ENCODE results near the gene SARDH.

Gene SARDH

GRCh38 chr9:133645021-133645765, 93.0 kb downstream of the SARDH start:
- no peaks in the 10 kb centered on the region for H3K4me1 ChIP-seq (ENCODE audit: control insufficient read depth in 2 of 2, insufficient read depth in 2 of 2, low read length in 2 of 2)
- peaks cover 2 to 4% of the 10 kb centered on the region in 2 donors for H3K27me3 ChIP-seq (ENCODE audit: control insufficient read depth in 2 of 2, insufficient read depth in 2 of 2, low read length in 2 of 2)
- H3K36me3 ChIP-seq (ENCODE audit: control insufficient read depth in 2 of 2, insufficient read depth in 2 of 2, low read length in 2 of 2): no peaks in the 10 kb centered on the region
- no peak overlapping the region for H3K4me3 ChIP-seq (ENCODE audit: low read length in 2 of 2)
- H3K9me3 ChIP-seq (ENCODE audit: control insufficient read depth in 2 of 2, low read length in 2 of 2): no peaks in the 10 kb centered on the region
- H3K9ac ChIP-seq (ENCODE audit: low read depth in 1 of 2, low read length in 2 of 2): no peak overlapping the region
- H3K27ac ChIP-seq (ENCODE audit: low read depth in 2 of 2, low read length in 2 of 2): no peak overlapping the region

GRCh38 chr9:133643978-133644760, 94.0 kb downstream of the SARDH start:
- Histone ChIP-seq H3K36me3 (ENCODE audit: control insufficient read depth in 2 of 2, insufficient read depth in 2 of 2, low read length in 2 of 2) (no peaks in the 10 kb centered on the region), H3K4me1 (ENCODE audit: control insufficient read depth in 2 of 2, insufficient read depth in 2 of 2, low read length in 2 of 2) (no peaks in the 10 kb centered on the region), H3K27ac (ENCODE audit: low read depth in 2 of 2, low read length in 2 of 2) (no peak overlapping the region), H3K9me3 (ENCODE audit: control insufficient read depth in 2 of 2, low read length in 2 of 2) (no peaks in the 10 kb centered on the region), H3K27me3 (ENCODE audit: control insufficient read depth in 2 of 2, insufficient read depth in 2 of 2, low read length in 2 of 2) (peaks cover 2 to 3% of the 10 kb centered on the region in 2 donors), H3K4me3 (ENCODE audit: low read length in 2 of 2) (no peak overlapping the region), H3K9ac (ENCODE audit: low read depth in 1 of 2, low read length in 2 of 2) (no peak overlapping the region)

- H3K9me3 ChIP-seq (ENCODE audit: control insufficient read depth in 2 of 2, low read length in 2 of 2): no peaks in the 10 kb centered on the region
- H3K36me3 ChIP-seq (ENCODE audit: control insufficient read depth in 2 of 2, insufficient read depth in 2 of 2, low read length in 2 of 2): no peaks in the 10 kb centered on the region
- H3K27ac ChIP-seq (ENCODE audit: low read depth in 2 of 2, low read length in 2 of 2): no peak overlapping the region
- no peak overlapping the region for H3K4me3 ChIP-seq (ENCODE audit: low read length in 2 of 2)
- no peak overlapping the region for H3K9ac ChIP-seq (ENCODE audit: low read depth in 1 of 2, low read length in 2 of 2)
- H3K4me1 ChIP-seq (ENCODE audit: control insufficient read depth in 2 of 2, insufficient read depth in 2 of 2, low read length in 2 of 2): no peaks in the 10 kb centered on the region
- H3K27me3 ChIP-seq (ENCODE audit: control insufficient read depth in 2 of 2, insufficient read depth in 2 of 2, low read length in 2 of 2): peaks cover 0 to 2% of the 10 kb centered on the region in 2 donors
These were observed 94.8 kb downstream of the SARDH start for GRCh38 chr9:133643362-133643755.

- Histone ChIP-seq H3K27me3 (ENCODE audit: control insufficient read depth in 2 of 2, insufficient read depth in 2 of 2, low read length in 2 of 2) (peaks cover 0 to 2% of the 10 kb centered on the region in 2 donors), H3K9ac (ENCODE audit: low read depth in 1 of 2, low read length in 2 of 2) (no peak overlapping the region), H3K27ac (ENCODE audit: low read depth in 2 of 2, low read length in 2 of 2) (no peak overlapping the region), H3K36me3 (ENCODE audit: control insufficient read depth in 2 of 2, insufficient read depth in 2 of 2, low read length in 2 of 2) (no peaks in the 10 kb centered on the region), H3K4me1 (ENCODE audit: control insufficient read depth in 2 of 2, insufficient read depth in 2 of 2, low read length in 2 of 2) (no peaks in the 10 kb centered on the region), H3K9me3 (ENCODE audit: control insufficient read depth in 2 of 2, low read length in 2 of 2) (no peaks in the 10 kb centered on the region), H3K4me3 (ENCODE audit: low read length in 2 of 2) (no peak overlapping the region)
These were observed 95.3 kb downstream of the SARDH start for GRCh38 chr9:133642708-133643361.

GRCh38 chr9:133641861-133642595, 96.1 kb downstream of the SARDH start:
- Histone ChIP-seq H3K27ac (ENCODE audit: low read depth in 2 of 2, low read length in 2 of 2) (no peak overlapping the region), H3K9me3 (ENCODE audit: control insufficient read depth in 2 of 2, low read length in 2 of 2) (no peaks in the 10 kb centered on the region), H3K27me3 (ENCODE audit: control insufficient read depth in 2 of 2, insufficient read depth in 2 of 2, low read length in 2 of 2) (no peaks in the 10 kb centered on the region), H3K36me3 (ENCODE audit: control insufficient read depth in 2 of 2, insufficient read depth in 2 of 2, low read length in 2 of 2) (no peaks in the 10 kb centered on the region), H3K4me3 (ENCODE audit: low read length in 2 of 2) (no peak overlapping the region), H3K9ac (ENCODE audit: low read depth in 1 of 2, low read length in 2 of 2) (no peak overlapping the region), H3K4me1 (ENCODE audit: control insufficient read depth in 2 of 2, insufficient read depth in 2 of 2, low read length in 2 of 2) (no peaks in the 10 kb centered on the region)

- Histone ChIP-seq H3K27me3 (ENCODE audit: control insufficient read depth in 2 of 2, insufficient read depth in 2 of 2, low read length in 2 of 2) (no peaks in the 10 kb centered on the region), H3K4me1 (ENCODE audit: control insufficient read depth in 2 of 2, insufficient read depth in 2 of 2, low read length in 2 of 2) (no peaks in the 10 kb centered on the region), H3K9me3 (ENCODE audit: control insufficient read depth in 2 of 2, low read length in 2 of 2) (no peaks in the 10 kb centered on the region), H3K9ac (ENCODE audit: low read depth in 1 of 2, low read length in 2 of 2) (no peak overlapping the region), H3K4me3 (ENCODE audit: low read length in 2 of 2) (no peak overlapping the region), H3K27ac (ENCODE audit: low read depth in 2 of 2, low read length in 2 of 2) (no peak overlapping the region), H3K36me3 (ENCODE audit: control insufficient read depth in 2 of 2, insufficient read depth in 2 of 2, low read length in 2 of 2) (no peaks in the 10 kb centered on the region)
These were observed 96.8 kb downstream of the SARDH start for GRCh38 chr9:133641396-133641655.

GRCh38 chr9:133640580-133641395, 97.4 kb downstream of the SARDH start:
- Histone ChIP-seq H3K9ac (ENCODE audit: low read depth in 1 of 2, low read length in 2 of 2) (no peak overlapping the region), H3K36me3 (ENCODE audit: control insufficient read depth in 2 of 2, insufficient read depth in 2 of 2, low read length in 2 of 2) (no peaks in the 10 kb centered on the region), H3K4me3 (ENCODE audit: low read length in 2 of 2) (no peak overlapping the region), H3K9me3 (ENCODE audit: control insufficient read depth in 2 of 2, low read length in 2 of 2) (no peaks in the 10 kb centered on the region), H3K4me1 (ENCODE audit: control insufficient read depth in 2 of 2, insufficient read depth in 2 of 2, low read length in 2 of 2) (no peaks in the 10 kb centered on the region), H3K27ac (ENCODE audit: low read depth in 2 of 2, low read length in 2 of 2) (no peak overlapping the region), H3K27me3 (ENCODE audit: control insufficient read depth in 2 of 2, insufficient read depth in 2 of 2, low read length in 2 of 2) (no peaks in the 10 kb centered on the region)

GRCh38 chr9:133640160-133640559, 98.0 kb downstream of the SARDH start:
- Histone ChIP-seq H3K9ac (ENCODE audit: low read depth in 1 of 2, low read length in 2 of 2) (no peak overlapping the region), H3K36me3 (ENCODE audit: control insufficient read depth in 2 of 2, insufficient read depth in 2 of 2, low read length in 2 of 2) (no peaks in the 10 kb centered on the region), H3K27me3 (ENCODE audit: control insufficient read depth in 2 of 2, insufficient read depth in 2 of 2, low read length in 2 of 2) (no peaks in the 10 kb centered on the region), H3K9me3 (ENCODE audit: control insufficient read depth in 2 of 2, low read length in 2 of 2) (no peaks in the 10 kb centered on the region), H3K4me1 (ENCODE audit: control insufficient read depth in 2 of 2, insufficient read depth in 2 of 2, low read length in 2 of 2) (no peaks in the 10 kb centered on the region), H3K27ac (ENCODE audit: low read depth in 2 of 2, low read length in 2 of 2) (no peak overlapping the region), H3K4me3 (ENCODE audit: low read length in 2 of 2) (no peak overlapping the region)

GRCh38 chr9:133639613-133640012, 98.5 kb downstream of the SARDH start:
- Histone ChIP-seq H3K9me3 (ENCODE audit: control insufficient read depth in 2 of 2, low read length in 2 of 2) (no peaks in the 10 kb centered on the region), H3K9ac (ENCODE audit: low read depth in 1 of 2, low read length in 2 of 2) (no peak overlapping the region), H3K4me3 (ENCODE audit: low read length in 2 of 2) (no peak overlapping the region), H3K4me1 (ENCODE audit: control insufficient read depth in 2 of 2, insufficient read depth in 2 of 2, low read length in 2 of 2) (no peaks in the 10 kb centered on the region), H3K27ac (ENCODE audit: low read depth in 2 of 2, low read length in 2 of 2) (no peak overlapping the region), H3K27me3 (ENCODE audit: control insufficient read depth in 2 of 2, insufficient read depth in 2 of 2, low read length in 2 of 2) (no peaks in the 10 kb centered on the region), H3K36me3 (ENCODE audit: control insufficient read depth in 2 of 2, insufficient read depth in 2 of 2, low read length in 2 of 2) (no peaks in the 10 kb centered on the region)

Measured in mucosa of rectum (tissue), 2 donors.